BJ (cell line): Measurements from ENCODE around the gene BLOC1S2. TPM values are rescaled to one million over a fixed set of nuclear protein-coding genes. Genes with fewer than 3 reads are reported as not detected.

ENCODE experiments used
- CTCF ChIA-PET: fragments of 350-600 bp; formaldehyde crosslinking; extraction: SDS; loops from one replicate; lab custom pipeline; 2021; ENCODE audit warnings: antibody characterized with exemption, inconsistent platforms; lab: Yijun Ruan, JAX
- POLR2A ChIA-PET: fragments of 300-600 bp; sonication (Branson Sonifier 250); formaldehyde crosslinking; extraction: SDS; loops from one replicate; lab custom pipeline; 2021; ENCODE audit warnings: antibody characterized with exemption; lab: Charles Lee
- DNase-seq: peaks from one replicate; pipeline ENCODE4 v3.0.0-alpha.2; 2011; ENCODE audit warnings: low read depth
- H3K27me3 ChIP-seq: 2 replicates; pipeline ENCODE4 v1.6.0; 2011; ENCODE audit warnings: low read length; ENCODE audit not compliant: control insufficient read depth, insufficient read depth
- H3K36me3 ChIP-seq: 2 replicates; pipeline ENCODE4 v1.5.1; 2011; ENCODE audit warnings: low read length; ENCODE audit not compliant: control insufficient read depth, insufficient read depth
- H3K4me3 ChIP-seq: 2 replicates; pipeline ENCODE4 v1.5.1; 2011; ENCODE audit warnings: low read depth, mild to moderate bottlenecking, control low read depth, low read length
- polyA plus RNA-seq: library from polyadenylated mRNA; depleted of rRNA; stranded (reverse); fragments of >200 nt; gene quantifications from 2 replicates; pipeline ENCODE4 v1.2.3, GENCODE V29; 2011
- TF ChIP-seq, protein P1 (sequence below): IDR thresholded peaks from 2 replicates; pipeline ENCODE4 v1.5.1; 2011; ENCODE audit warnings: low read depth, mild to moderate bottlenecking, control low read depth, inconsistent platforms, low read length, moderate library complexity; ENCODE audit not compliant: insufficient read depth

Gene BLOC1S2
- polyA plus RNA-seq, 1 experiment = 18.7 TPM

DNA sequence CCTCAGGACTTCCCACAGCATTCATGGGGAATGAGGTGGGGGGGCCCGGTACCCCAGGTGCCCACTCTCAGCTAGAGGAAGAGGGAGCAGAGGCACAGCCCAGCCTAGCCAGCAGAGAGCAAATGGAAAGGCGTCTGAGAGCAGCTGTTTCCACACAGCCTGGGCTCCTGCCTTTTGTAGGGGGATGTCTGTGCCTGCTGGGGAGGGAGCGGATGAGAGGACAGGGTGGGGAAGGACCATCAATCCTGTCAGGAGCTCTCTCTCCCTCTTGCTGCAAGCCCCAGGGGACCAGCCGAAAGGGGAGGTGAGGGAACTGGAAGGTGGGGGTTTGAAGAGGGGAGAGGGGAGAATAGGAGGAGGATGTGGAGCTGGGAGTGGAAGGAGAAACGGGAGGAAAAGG lies 43.6 kb upstream of the BLOC1S2 start, which contains the start of gene PKD2L1:
Gene PKD2L1, minus strand, starts transcription at position 150 of the 400 bp plus-strand sequence. Its CDS starts 125 bp downstream, at position 25.
- POLR2A ChIA-PET = no interaction called here
- CTCF ChIA-PET = interaction anchor here (1.0 to 15.9 kb wide), 9 partner anchors 11 to 548 kb away, joined by 3 to 235 read pairs (median 7); no protein-coding TSS in a partner anchor
- TF ChIP-seq, protein P1, sequence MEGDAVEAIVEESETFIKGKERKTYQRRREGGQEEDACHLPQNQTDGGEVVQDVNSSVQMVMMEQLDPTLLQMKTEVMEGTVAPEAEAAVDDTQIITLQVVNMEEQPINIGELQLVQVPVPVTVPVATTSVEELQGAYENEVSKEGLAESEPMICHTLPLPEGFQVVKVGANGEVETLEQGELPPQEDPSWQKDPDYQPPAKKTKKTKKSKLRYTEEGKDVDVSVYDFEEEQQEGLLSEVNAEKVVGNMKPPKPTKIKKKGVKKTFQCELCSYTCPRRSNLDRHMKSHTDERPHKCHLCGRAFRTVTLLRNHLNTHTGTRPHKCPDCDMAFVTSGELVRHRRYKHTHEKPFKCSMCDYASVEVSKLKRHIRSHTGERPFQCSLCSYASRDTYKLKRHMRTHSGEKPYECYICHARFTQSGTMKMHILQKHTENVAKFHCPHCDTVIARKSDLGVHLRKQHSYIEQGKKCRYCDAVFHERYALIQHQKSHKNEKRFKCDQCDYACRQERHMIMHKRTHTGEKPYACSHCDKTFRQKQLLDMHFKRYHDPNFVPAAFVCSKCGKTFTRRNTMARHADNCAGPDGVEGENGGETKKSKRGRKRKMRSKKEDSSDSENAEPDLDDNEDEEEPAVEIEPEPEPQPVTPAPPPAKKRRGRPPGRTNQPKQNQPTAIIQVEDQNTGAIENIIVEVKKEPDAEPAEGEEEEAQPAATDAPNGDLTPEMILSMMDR = no peak
- H3K4me3 ChIP-seq = no peak within 1 kb of the TSS
- DNase-seq = no peak
- H3K27me3 ChIP-seq = peaks cover 33% of the 10 kb centered on the region
- H3K36me3 ChIP-seq = no peaks in the 10 kb centered on the region

DNA sequence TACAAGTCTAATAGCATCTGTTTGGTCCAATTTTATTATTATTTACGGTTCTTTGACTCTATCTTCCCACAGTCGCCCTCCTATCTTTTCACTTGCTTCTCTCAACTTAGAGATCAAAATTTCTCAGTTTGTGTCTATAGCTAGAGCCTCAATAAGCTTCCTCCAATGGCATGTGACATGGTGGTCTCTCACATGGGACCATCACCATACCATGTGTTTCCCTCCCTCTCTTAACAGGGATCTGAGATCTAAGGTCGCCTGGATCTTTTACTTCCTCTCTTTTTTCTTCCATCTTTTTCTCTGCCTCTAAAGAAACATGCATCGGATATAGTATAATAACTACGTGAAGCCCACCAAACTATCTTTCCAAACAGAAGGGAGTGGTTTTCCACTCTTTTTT lies 41.7 kb upstream of the BLOC1S2 start:
- POLR2A ChIA-PET = no interaction called here
- TF ChIP-seq, protein P1 = no peak
- Histone ChIP-seq H3K36me3 (no peaks in the 10 kb centered on the region), H3K4me3 (no peak overlapping the region), H3K27me3 (peaks cover 30% of the 10 kb centered on the region)
- no peak for DNase-seq
- CTCF ChIA-PET = interaction anchor here (1.1 to 1.4 kb wide), 3 partner anchors 11 to 191 kb away, joined by 3 read pairs; no protein-coding TSS in a partner anchor

DNA sequence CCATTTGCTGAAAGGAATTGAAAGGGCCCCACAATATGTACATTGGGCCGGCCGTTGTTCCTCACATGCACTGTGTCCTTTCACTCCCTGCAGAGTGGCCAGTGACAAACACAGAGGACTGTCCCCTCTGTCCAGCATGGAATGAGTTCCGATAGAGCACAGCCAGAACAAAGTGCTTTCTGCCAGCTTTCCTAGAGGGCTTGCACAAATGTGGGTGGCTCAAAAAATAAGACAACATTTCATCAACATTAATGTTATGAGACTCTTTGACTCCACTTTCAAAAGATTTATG lies 41.2 kb upstream of the BLOC1S2 start:
- TF ChIP-seq, protein P1 = no peak
- no peak for DNase-seq
- CTCF ChIA-PET = interaction anchor here (1.1 to 1.4 kb wide), 2 partner anchors 105 to 191 kb away, joined by 3 read pairs; no protein-coding TSS in a partner anchor
- no peaks in the 10 kb centered on the region for H3K36me3 ChIP-seq
- peaks cover 28% of the 10 kb centered on the region for H3K27me3 ChIP-seq
- H3K4me3 ChIP-seq = no peak overlapping the region
- POLR2A ChIA-PET = no interaction called here

DNA sequence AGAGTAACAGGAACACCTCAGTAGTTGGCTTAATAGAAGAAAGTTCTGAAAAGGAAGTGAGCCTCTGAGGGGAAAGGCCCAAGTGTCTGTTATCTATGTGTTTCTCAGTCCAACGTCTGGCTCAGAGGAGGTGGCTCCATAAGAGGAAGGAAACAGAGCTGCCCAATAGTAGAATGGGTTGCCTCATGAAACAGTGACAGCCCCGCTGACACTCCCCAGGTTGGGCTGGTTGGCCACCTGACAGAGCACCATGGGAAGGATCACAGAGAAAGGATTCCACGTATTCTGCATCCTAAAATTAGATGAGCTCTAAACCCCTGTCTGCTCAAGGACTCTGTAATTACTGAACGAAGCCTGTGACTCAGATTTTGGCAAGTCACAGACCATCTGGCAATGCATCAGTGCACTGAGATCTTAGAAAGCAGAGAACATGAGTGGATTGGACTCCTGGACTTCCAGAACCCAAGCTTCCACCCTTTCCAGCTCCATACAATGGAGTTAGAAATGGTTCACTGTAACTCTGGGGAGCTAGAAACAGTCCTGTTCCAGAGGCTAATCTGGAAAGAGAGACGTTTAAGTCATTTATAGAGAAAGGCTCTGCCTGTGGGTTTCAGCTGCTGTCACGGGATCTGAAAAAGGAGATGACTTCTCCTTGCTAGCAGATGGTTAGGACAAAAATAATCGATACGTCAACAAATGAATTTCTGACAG lies 40.7 kb upstream of the BLOC1S2 start:
- TF ChIP-seq, protein P1 = no peak
- Histone ChIP-seq H3K27me3 (peaks cover 28% of the 10 kb centered on the region), H3K4me3 (no peak overlapping the region), H3K36me3 (no peaks in the 10 kb centered on the region)
- POLR2A ChIA-PET = no interaction called here
- no peak for DNase-seq
- CTCF ChIA-PET = interaction anchor here (0.9 to 1.4 kb wide), 3 partner anchors 23 to 192 kb away, joined by 3 read pairs; no protein-coding TSS in a partner anchor

DNA sequence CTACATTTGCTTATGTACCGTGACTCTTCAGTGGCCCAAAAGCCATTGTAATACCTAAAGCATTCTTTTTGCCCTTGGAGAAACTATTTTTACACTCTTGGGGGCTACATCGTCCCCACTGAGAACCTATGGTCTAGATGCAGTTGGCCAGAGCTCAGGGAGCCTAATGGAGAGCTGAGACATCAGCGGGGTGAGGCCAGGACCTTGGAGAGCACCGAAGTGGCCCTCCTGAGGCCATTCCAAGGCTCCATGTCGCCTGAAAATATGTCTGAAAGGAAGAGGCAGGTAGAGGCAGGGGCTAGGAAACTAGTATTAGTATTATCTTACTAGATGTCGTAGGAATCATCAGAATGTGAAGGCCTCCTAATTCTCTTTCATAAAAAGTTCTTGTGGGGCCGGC lies 38.7 kb upstream of the BLOC1S2 start:
- ChIA-PET POLR2A (no interaction called here), CTCF (interaction anchor here (1.7 kb wide), 1 partner anchor 22 kb away, joined by 5 read pairs; no protein-coding TSS in a partner anchor)
- Histone ChIP-seq H3K4me3 (no peak overlapping the region), H3K36me3 (no peaks in the 10 kb centered on the region), H3K27me3 (peaks cover 14% of the 10 kb centered on the region)
- DNase-seq = no peak
- TF ChIP-seq, protein P1 = no peak
